Fibroblast of mammary gland (primary cell): ENCODE measurements around the gene CD9.
"Not testable (repeated sequence)": the region's sequence is repeated elsewhere in the genome, so short reads cannot be mapped to it uniquely, and the experiment has no call there.

ENCODE experiments used
- DNase-seq: peaks from one replicate; pipeline ENCODE4 v3.0.0-alpha.2; 2010; ENCODE audit warnings: low read depth
- H3K4me3 ChIP-seq: 2 replicates; pipeline ENCODE4 v1.5.1; 2011; ENCODE audit warnings: low read depth, mild to moderate bottlenecking, low read length, moderate library complexity; ENCODE audit not compliant: control insufficient read depth
- TF ChIP-seq, protein P1 (sequence below): conservative IDR thresholded peaks from 2 replicates; pipeline ENCODE4 v1.5.1; 2011; ENCODE audit warnings: low read depth, low read length, inconsistent platforms; ENCODE audit not compliant: control insufficient read depth, insufficient read depth

Gene CD9

DNA sequence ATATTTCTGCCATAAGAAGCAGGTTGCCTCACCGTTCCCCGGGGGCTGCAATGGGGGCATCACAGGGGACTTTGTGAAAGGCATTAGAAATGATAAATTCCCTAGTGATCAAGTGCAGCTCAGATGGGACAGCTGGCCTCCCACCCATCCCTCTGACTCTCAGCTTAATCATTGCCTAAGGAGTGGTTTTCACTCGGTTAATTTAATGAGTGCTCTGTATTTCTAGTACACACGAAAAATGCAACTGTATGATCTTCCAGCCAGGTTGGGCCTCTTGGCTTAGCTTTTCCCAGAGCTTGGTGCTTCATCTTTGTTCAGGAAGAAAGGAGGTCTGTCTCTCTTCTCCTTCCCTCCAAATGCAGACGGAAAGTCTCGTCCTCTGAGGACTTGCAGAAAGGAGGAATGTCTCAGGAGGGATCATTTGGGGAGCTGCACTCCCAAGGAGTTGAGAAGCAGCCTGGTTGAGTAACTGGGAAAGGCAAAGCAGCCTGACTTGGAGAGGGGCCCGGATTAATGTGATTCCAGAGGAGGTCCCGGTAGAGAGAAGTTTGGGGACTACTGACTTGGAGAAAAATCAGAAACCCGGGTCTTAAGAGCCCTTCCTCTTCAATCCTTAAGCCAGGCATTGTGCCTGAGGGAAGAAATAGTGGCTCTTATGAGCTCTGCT, 7.2 kb downstream of the CD9 start:
- H3K4me3 ChIP-seq, result no peak overlapping the region
- TF ChIP-seq, protein P1, sequence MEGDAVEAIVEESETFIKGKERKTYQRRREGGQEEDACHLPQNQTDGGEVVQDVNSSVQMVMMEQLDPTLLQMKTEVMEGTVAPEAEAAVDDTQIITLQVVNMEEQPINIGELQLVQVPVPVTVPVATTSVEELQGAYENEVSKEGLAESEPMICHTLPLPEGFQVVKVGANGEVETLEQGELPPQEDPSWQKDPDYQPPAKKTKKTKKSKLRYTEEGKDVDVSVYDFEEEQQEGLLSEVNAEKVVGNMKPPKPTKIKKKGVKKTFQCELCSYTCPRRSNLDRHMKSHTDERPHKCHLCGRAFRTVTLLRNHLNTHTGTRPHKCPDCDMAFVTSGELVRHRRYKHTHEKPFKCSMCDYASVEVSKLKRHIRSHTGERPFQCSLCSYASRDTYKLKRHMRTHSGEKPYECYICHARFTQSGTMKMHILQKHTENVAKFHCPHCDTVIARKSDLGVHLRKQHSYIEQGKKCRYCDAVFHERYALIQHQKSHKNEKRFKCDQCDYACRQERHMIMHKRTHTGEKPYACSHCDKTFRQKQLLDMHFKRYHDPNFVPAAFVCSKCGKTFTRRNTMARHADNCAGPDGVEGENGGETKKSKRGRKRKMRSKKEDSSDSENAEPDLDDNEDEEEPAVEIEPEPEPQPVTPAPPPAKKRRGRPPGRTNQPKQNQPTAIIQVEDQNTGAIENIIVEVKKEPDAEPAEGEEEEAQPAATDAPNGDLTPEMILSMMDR, result no peak
- DNase-seq, result peak; percentile 34

DNA sequence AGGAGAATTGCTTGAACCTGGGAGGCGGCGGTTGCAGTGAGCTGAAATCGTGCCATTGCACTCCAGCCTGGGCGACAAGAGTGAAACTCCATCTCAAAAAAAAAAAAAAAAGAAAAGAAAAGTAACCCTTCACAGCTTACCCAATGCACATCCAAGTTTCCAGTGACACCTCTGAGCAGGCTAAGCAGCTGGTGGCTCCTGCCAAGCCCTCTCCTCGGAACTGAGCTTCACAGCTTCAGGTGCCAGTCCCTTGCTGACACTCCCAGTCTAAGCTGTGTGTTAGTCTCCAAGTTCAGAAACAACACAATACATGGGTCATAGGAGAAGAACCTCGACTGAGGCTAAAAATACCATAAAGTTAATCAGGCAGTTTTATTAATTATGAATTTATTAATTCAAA, 7.9 kb downstream of the CD9 start:
- TF ChIP-seq, protein P1, result no peak
- no peak overlapping the region for H3K4me3 ChIP-seq
- no peak for DNase-seq

DNA sequence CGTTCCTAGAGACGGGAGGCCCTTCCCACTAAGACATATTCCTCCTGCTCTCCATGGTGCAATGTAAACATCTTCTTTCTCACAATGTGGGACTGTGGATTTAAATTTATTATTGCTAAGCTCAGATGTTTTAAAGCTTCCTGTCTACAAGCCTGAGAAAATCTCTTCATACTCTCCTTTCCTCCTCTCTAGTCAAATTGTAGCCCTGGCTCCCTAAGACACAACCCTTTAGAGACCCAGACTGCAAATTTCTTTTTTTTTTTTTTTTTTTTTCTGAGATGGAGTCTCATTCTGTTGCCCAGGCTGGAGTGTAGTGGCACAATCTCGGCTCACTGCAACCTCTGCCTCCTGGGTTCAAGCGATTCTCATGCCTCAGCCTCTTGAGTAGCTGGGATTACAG, 9.2 kb downstream of the CD9 start:
- H3K4me3 ChIP-seq, DNase-seq: not testable (repeated sequence)

DNA sequence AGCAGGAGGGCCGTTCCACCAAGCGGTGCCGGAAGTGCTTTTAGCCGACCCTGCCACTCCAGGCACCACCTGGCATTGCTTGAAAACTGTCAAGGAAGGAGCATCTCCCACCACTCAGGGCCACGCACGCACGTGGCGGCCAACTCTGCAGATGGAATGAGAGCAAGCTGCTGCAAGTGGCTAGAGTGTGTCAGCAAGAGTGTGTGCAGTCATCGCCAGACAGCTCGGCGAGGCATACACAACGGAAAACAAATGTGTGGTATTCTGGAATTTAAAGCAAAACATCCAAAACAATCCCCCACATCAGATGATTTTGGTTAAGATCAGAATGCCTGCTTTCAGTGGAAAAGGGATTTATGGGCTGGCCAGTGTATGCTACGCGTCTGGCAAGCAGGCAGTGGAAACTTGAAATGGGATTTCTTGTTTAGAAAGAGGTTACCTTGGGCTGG, 11.2 kb downstream of the CD9 start:
- TF ChIP-seq, protein P1, result no peak
- no peak overlapping the region for H3K4me3 ChIP-seq
- DNase-seq, result peak; percentile 88

DNA sequence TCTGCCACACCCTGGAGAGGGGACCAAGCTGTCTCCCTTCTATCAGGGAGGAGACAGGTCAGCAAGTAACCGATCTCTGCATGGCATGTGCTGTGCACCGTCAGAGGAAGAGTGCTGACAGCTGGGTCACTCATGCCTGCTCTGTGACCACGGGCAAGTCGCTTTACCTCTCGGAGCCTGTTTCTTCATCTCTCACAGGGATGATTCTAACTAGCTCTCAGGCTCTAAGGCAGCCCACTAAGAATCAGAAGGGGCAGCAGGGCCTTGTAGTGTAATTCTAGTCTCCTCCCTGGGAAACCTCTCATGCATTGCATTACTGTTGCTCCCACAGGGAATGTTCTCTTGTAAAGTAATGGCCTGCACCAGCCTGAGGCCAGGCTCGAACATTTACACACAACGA, 11.9 kb downstream of the CD9 start:
- DNase-seq, result no peak
- H3K4me3 ChIP-seq, result no peak overlapping the region
- TF ChIP-seq, protein P1, result no peak

DNA sequence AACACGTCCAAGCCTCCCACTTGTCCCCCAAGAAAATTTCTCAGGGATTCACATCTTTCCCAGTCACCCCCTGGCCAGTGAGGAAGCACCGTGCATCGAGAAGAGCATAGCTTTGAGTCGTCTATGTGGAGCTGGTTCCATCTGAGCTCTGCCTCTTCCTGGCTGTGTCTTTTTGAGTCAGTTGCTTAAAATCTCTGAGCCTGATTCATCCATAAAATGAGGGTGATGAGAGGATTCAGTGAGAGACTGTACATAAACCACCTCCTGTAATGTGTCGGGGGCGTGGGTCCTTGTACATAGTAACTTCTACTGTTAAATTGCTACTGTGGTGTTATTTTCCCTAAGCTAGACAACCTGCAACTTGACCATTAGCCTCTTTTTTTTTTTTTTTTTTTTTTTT, 13.8 kb downstream of the CD9 start:
- TF ChIP-seq, protein P1, result no peak
- peak; percentile 61 for DNase-seq
- H3K4me3 ChIP-seq, result no peak overlapping the region

DNA sequence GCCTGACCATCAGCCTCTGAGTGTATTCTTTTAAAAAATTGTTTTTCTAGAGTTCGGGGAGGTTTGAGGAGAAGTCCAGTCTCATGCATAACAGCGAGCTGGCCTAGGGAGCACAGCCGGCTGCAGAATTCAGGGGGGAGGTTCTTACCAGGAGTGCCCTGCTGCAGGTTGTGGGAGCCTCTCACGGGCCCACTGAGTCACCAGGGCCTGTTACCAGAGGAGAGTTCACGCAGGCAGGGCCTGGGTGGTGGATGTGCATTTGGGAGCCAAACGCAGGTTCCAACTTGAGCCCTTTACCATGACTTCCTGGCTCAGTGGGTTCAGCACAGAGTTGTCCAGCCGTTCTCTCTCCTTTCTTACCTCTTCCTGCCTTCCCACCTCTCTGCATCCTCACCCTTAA, 14.4 kb downstream of the CD9 start:
- no peak overlapping the region for H3K4me3 ChIP-seq
- TF ChIP-seq, protein P1, result no peak
- no peak for DNase-seq
